ENCODE data around the gene GALNT12.

GALNT12 gene

GRCh38 chr9:98801561-98801960 is 5.9 kb upstream of the GALNT12 start:
- no peak for DNase-seq (ENCODE audit: low read depth)
- no peak overlapping the region for H3K4me3 ChIP-seq (ENCODE audit: control insufficient read depth, low read depth, low read length)
- TF ChIP-seq CTCF (IDR thresholded peaks at IDR 0.05; ENCODE audit: control insufficient read depth, insufficient read depth, low read depth, low read length, missing control alignments) = no peak

GRCh38 chr9:98801969-98802371 is 5.5 kb upstream of the GALNT12 start:
- H3K4me3 ChIP-seq (ENCODE audit: control insufficient read depth, low read depth, low read length) = no peak overlapping the region
- DNase-seq (ENCODE audit: low read depth) = no peak
- TF ChIP-seq CTCF (IDR thresholded peaks at IDR 0.05; ENCODE audit: control insufficient read depth, insufficient read depth, low read depth, low read length, missing control alignments) = no peak

- no peak for DNase-seq (ENCODE audit: low read depth)
These were observed 3.4 kb upstream of the GALNT12 start for GRCh38 chr9:98804083-98804482.

GRCh38 chr9:98805506-98806272 is 1.8 kb upstream of the GALNT12 start:
- DNase-seq (ENCODE audit: low read depth) = peak; percentile 34
- no peak for TF ChIP-seq CTCF (IDR thresholded peaks at IDR 0.05; ENCODE audit: control insufficient read depth, insufficient read depth, low read depth, low read length, missing control alignments)
- no peak overlapping the region for H3K4me3 ChIP-seq (ENCODE audit: control insufficient read depth, low read depth, low read length)

More at GRCh38 chr9:98804083-98804482, 3.4 kb upstream of the GALNT12 start:
- H3K4me3 ChIP-seq (ENCODE audit: control insufficient read depth, low read depth, low read length) = no peak overlapping the region
- TF ChIP-seq CTCF (IDR thresholded peaks at IDR 0.05; ENCODE audit: control insufficient read depth, insufficient read depth, low read depth, low read length, missing control alignments) = no peak

GRCh38 chr9:98806394-98807035 is 955 bp upstream of the GALNT12 start:
- no peak overlapping the region for H3K4me3 ChIP-seq (ENCODE audit: control insufficient read depth, low read depth, low read length)
- no peak for DNase-seq (ENCODE audit: low read depth)
- peak; percentile 14 for TF ChIP-seq CTCF (IDR thresholded peaks at IDR 0.05; ENCODE audit: control insufficient read depth, insufficient read depth, low read depth, low read length, missing control alignments)

GRCh38 chr9:98807814-98808195 is 335 bp downstream of the GALNT12 start:
- H3K4me3 ChIP-seq (ENCODE audit: control insufficient read depth, low read depth, low read length) = peak overlapping the region; percentile 43
- DNase-seq (ENCODE audit: low read depth) = no peak
- TF ChIP-seq CTCF (IDR thresholded peaks at IDR 0.05; ENCODE audit: control insufficient read depth, insufficient read depth, low read depth, low read length, missing control alignments) = no peak

Measured in AG09309 (cell line).